SK-N-SH (cell line): ENCODE results near the gene RNF166.

Experiments
- EP300 ChIP-seq, 2 experiments: IDR thresholded peaks; 2 replicates each; pipeline versions ENCODE4 v1.4.0 to v1.6.1; 2012; ENCODE audit warnings: borderline replicate concordance in 1 of 2, low read depth in 1 of 2, low read length in 1 of 2
- JUND ChIP-seq: IDR thresholded peaks from 2 replicates; pipeline ENCODE4 v1.4.0; 2012
- MXI1 ChIP-seq: IDR thresholded peaks from 2 replicates; pipeline ENCODE4 v1.6.1; 2012; ENCODE audit warnings: mild to moderate bottlenecking, low read depth, low read length, improper control_type of control experiment
- NFIC ChIP-seq: IDR thresholded peaks from 2 replicates; pipeline ENCODE4 v1.4.0; 2012; ENCODE audit warnings: borderline replicate concordance
- POLR2AphosphoS5 ChIP-seq: IDR thresholded peaks from 2 replicates; pipeline ENCODE4 v1.6.1; 2012; ENCODE audit warnings: low read depth, low read length
- RCOR1 ChIP-seq: fragments of 150-350 bp; IDR thresholded peaks from 2 replicates; pipeline ENCODE4 v1.6.1; 2017; ENCODE audit warnings: antibody characterized with exemption, low read length
- RFX5 ChIP-seq: IDR thresholded peaks from 2 replicates; pipeline ENCODE4 v1.6.1; 2012; ENCODE audit warnings: mild to moderate bottlenecking, improper control_type of control experiment, low read length
- SIN3A ChIP-seq: IDR thresholded peaks from 2 replicates; pipeline ENCODE4 v1.6.1; 2012; ENCODE audit warnings: low read depth, mild to moderate bottlenecking, low read length, moderate library complexity, borderline replicate concordance
- SMC3 ChIP-seq: IDR thresholded peaks from 2 replicates; pipeline ENCODE4 v1.6.1; 2012; ENCODE audit warnings: low read depth, low read length, improper control_type of control experiment
- TAF1 ChIP-seq: IDR thresholded peaks from 2 replicates; pipeline ENCODE4 v1.6.1; 2012; ENCODE audit warnings: low read depth, mild to moderate bottlenecking, low read length, moderate library complexity, borderline replicate concordance
- TCF12 ChIP-seq: IDR thresholded peaks from 2 replicates; pipeline ENCODE4 v1.4.0; 2012
- YY1 ChIP-seq: IDR thresholded peaks from 2 replicates; pipeline ENCODE4 v1.4.0; 2012; ENCODE audit warnings: low read depth, mild to moderate bottlenecking
- TF ChIP-seq, protein P1 (sequence below): fragments of 200-600 bp; sonication (generic); IDR thresholded peaks from 2 replicates; pipeline ENCODE4 v1.6.1; 2017; ENCODE audit warnings: antibody characterized with exemption, mild to moderate bottlenecking, moderate library complexity

DNA sequence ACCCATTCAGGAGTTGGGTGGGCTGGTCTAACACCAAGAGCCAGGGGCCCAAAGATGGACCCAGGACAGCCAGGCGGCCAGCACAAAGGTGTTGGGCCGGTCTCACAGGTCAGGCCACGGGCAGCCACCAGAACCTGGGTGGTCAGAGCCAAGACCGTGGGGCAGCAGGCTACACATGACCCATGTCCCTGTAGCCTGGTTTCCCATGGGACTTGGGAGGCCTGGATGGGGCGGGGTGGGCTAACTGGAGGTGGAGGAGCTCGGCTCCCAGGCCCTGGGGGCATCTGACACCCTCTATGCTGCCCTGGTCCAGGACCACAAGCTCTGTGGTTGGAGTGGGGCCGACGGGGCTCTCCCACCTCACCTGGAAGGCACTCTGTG, 17.3 kb upstream of the RNF166 start:
- TF ChIP-seq, protein P1, sequence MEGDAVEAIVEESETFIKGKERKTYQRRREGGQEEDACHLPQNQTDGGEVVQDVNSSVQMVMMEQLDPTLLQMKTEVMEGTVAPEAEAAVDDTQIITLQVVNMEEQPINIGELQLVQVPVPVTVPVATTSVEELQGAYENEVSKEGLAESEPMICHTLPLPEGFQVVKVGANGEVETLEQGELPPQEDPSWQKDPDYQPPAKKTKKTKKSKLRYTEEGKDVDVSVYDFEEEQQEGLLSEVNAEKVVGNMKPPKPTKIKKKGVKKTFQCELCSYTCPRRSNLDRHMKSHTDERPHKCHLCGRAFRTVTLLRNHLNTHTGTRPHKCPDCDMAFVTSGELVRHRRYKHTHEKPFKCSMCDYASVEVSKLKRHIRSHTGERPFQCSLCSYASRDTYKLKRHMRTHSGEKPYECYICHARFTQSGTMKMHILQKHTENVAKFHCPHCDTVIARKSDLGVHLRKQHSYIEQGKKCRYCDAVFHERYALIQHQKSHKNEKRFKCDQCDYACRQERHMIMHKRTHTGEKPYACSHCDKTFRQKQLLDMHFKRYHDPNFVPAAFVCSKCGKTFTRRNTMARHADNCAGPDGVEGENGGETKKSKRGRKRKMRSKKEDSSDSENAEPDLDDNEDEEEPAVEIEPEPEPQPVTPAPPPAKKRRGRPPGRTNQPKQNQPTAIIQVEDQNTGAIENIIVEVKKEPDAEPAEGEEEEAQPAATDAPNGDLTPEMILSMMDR = no peak
- TF ChIP-seq EP300 (IDR thresholded peaks at IDR 0.05; ENCODE audit: borderline replicate concordance in 1 of 2, low read depth in 1 of 2, low read length in 1 of 2) (no peak), RCOR1 (no peak), TCF12 (no peak), POLR2AphosphoS5 (no peak), TAF1 (no peak), SIN3A (no peak), SMC3 (no peak), MXI1 (no peak), RFX5 (no peak), JUND (no peak), YY1 (no peak), NFIC (no peak)
